Upper lobe of left lung (tissue), 6 donors: ENCODE data around the gene FTSJ3. TPM values are rescaled to one million over a fixed set of nuclear protein-coding genes. Genes with fewer than 3 reads are reported as not detected.

Experiments
- ATAC-seq, 2 donors: fragments of 200-7000 bp; cut with Tn5 transposase; one replicate each; pipeline ENCODE4 v1.9.1; 2022; ENCODE audit warnings: mild to moderate bottlenecking in 2 of 2, moderate library complexity in 2 of 2; ENCODE audit not compliant: low FRiP score in 2 of 2
- DNase-seq, 2 donors: peaks; one replicate each; pipeline ENCODE4 v3.0.0-alpha.2; 2019 to 2020
- H3K27ac ChIP-seq, 4 donors: fragments of 200-600 bp; sonication (generic); one replicate each; pipeline ENCODE4 v1.5.1; 2016 to 2019
- H3K27me3 ChIP-seq, 4 donors: fragments of 200-600 bp; sonication (generic); one replicate each; pipeline ENCODE4 v1.5.1; 2017 to 2019
- H3K36me3 ChIP-seq, 4 donors: fragments of 200-600 bp; sonication (generic); one replicate each; pipeline ENCODE4 v1.5.1; 2016 to 2019
- H3K4me1 ChIP-seq, 4 donors: fragments of 200-600 bp; sonication (generic); one replicate each; pipeline ENCODE4 v1.5.1; 2018 to 2019
- H3K4me3 ChIP-seq, 4 donors: fragments of 200-600 bp; sonication (generic); one replicate each; pipeline ENCODE4 v1.5.1; 2017 to 2019; ENCODE audit warnings: mild to moderate bottlenecking in 2 of 4, moderate library complexity in 1 of 4
- H3K9me3 ChIP-seq, 4 donors: fragments of 200-600 bp; sonication (generic); one replicate each; pipeline ENCODE4 v1.5.1; 2018 to 2019
- CTCF ChIP-seq, 6 experiments: fragments of 450-650 bp in 4 of 6; fragments of 200-600 bp in 2 of 6; sonication (generic) in 2 of 6; IDR thresholded peaks; one replicate each; pipeline ENCODE4 v1.5.1; 2016 to 2019; ENCODE audit warnings: antibody characterized with exemption in 6 of 6
- EP300 ChIP-seq, 4 donors: sonication (generic); formaldehyde crosslinking; IDR thresholded peaks; one replicate each; pipeline ENCODE4 v1.5.1; 2017; ENCODE audit warnings: antibody characterized with exemption in 4 of 4, control low read depth in 2 of 4
- POLR2A ChIP-seq, 4 donors: fragments of 450-650 bp; IDR thresholded peaks; one replicate each; pipeline ENCODE4 v1.5.1; 2016 to 2017; ENCODE audit warnings: antibody characterized with exemption in 4 of 4, mild to moderate bottlenecking in 2 of 4
- POLR2AphosphoS5 ChIP-seq, 2 donors: sonication (generic); formaldehyde crosslinking; IDR thresholded peaks; one replicate each; pipeline ENCODE4 v1.5.1; 2017; ENCODE audit warnings: antibody characterized with exemption in 2 of 2
- WGBS, 2 donors: methylation state at CpG; one replicate each; pipeline ENCODE4 v1.1.5; 2017 to 2018; 5-methylcytosine and 5-hydroxymethylcytosine counted together
- total RNA-seq, 6 donors: library from RNA; depleted of rRNA in 4 of 6; stranded (reverse); fragments of >200 nt in 4 of 6; gene quantifications; one replicate each; pipeline versions ENCODE4 v1.1.0 to v1.2.1, GENCODE V29; 2016 to 2021
- donor health status: DM: no; HTN: no; CAD: no; lungs with moderate emphysema.
- donor health status: DM: no; HTN: yes; CAD: no; lungs with severe emphysema.

Gene FTSJ3
- total RNA-seq, 6 donors from 2014 or later = 24.7 to 75.4 (median 41.8) TPM

GRCh38 chr17:63785556-63785955 lies 41.9 kb downstream of the FTSJ3 start:
- WGBS, 2 donors = 91 to 100% methylated on average over 1 of the region's 1 CpG
- Histone ChIP-seq H3K4me1 (peaks cover 2 to 18% (median 9%) of the 10 kb centered on the region in 4 donors), H3K36me3 (peaks cover 13 to 65% (median 36%) of the 10 kb centered on the region in 4 donors), H3K9me3 (no peaks in the 10 kb centered on the region), H3K27ac (no peak overlapping the region), H3K4me3 (no peak overlapping the region), H3K27me3 (no peaks in the 10 kb centered on the region)
- DNase-seq (no peak), ATAC-seq (no peak)
- TF ChIP-seq CTCF (IDR thresholded peaks at IDR 0.05) (no peak), EP300 (IDR thresholded peaks at IDR 0.05) (no peak), POLR2AphosphoS5 (IDR thresholded peaks at IDR 0.05) (no peak), POLR2A (IDR thresholded peaks at IDR 0.05) (no peak)

GRCh38 chr17:63783522-63783921 lies 43.9 kb downstream of the FTSJ3 start:
- ATAC-seq = no peak
- TF ChIP-seq CTCF (IDR thresholded peaks at IDR 0.05) (no peak), POLR2A (IDR thresholded peaks at IDR 0.05) (no peak), EP300 (IDR thresholded peaks at IDR 0.05) (no peak), POLR2AphosphoS5 (IDR thresholded peaks at IDR 0.05) (no peak)
- Histone ChIP-seq H3K4me3 (no peak overlapping the region), H3K36me3 (peaks cover 2 to 52% (median 17%) of the 10 kb centered on the region in 4 donors), H3K4me1 (peaks cover 12 to 26% (median 16%) of the 10 kb centered on the region in 4 donors), H3K27ac (no peak overlapping the region), H3K9me3 (no peaks in the 10 kb centered on the region), H3K27me3 (no peaks in the 10 kb centered on the region)
- 77 to 80% methylated on average over 6 of the region's 6 CpGs for WGBS, 2 donors
- no peak for DNase-seq

- TF ChIP-seq POLR2A (IDR thresholded peaks at IDR 0.05) (no peak), EP300 (IDR thresholded peaks at IDR 0.05) (no peak), CTCF (IDR thresholded peaks at IDR 0.05) (no peak), POLR2AphosphoS5 (IDR thresholded peaks at IDR 0.05) (no peak)
- DNase-seq (no peak), ATAC-seq (no peak)
- Histone ChIP-seq H3K4me1 (peaks cover 23 to 39% (median 26%) of the 10 kb centered on the region in 4 donors), H3K27me3 (no peaks in the 10 kb centered on the region), H3K36me3 (peaks cover 0 to 35% (median 5%) of the 10 kb centered on the region in 4 donors), H3K27ac (no peak overlapping the region), H3K4me3 (no peak overlapping the region), H3K9me3 (no peaks in the 10 kb centered on the region)
- 92 to 95% methylated on average over 4 of the region's 4 CpGs for WGBS, 2 donors
Measured at GRCh38 chr17:63780928-63781327, 46.5 kb downstream of the FTSJ3 start.

GRCh38 chr17:63780507-63780906 lies 47.0 kb downstream of the FTSJ3 start:
- 75 to 90% methylated on average over 1 of the region's 1 CpG for WGBS, 2 donors
- no peak overlapping the region for H3K4me3 ChIP-seq
- no peak for ATAC-seq

More at GRCh38 chr17:63780507-63780906, 47.0 kb downstream of the FTSJ3 start:
- Histone ChIP-seq H3K4me1 (peaks cover 27 to 44% (median 30%) of the 10 kb centered on the region in 4 donors), H3K36me3 (peaks cover 0 to 33% (median 5%) of the 10 kb centered on the region in 4 donors), H3K9me3 (no peaks in the 10 kb centered on the region), H3K27me3 (no peaks in the 10 kb centered on the region), H3K27ac (no peak overlapping the region)
- no peak for DNase-seq
- TF ChIP-seq POLR2A (IDR thresholded peaks at IDR 0.05) = no peak
- no peak for TF ChIP-seq CTCF (IDR thresholded peaks at IDR 0.05)
- TF ChIP-seq EP300 (IDR thresholded peaks at IDR 0.05) = no peak
- no peak for TF ChIP-seq POLR2AphosphoS5 (IDR thresholded peaks at IDR 0.05)
